ENCODE measurements around the gene DNAJB1.

Gene DNAJB1

DNA sequence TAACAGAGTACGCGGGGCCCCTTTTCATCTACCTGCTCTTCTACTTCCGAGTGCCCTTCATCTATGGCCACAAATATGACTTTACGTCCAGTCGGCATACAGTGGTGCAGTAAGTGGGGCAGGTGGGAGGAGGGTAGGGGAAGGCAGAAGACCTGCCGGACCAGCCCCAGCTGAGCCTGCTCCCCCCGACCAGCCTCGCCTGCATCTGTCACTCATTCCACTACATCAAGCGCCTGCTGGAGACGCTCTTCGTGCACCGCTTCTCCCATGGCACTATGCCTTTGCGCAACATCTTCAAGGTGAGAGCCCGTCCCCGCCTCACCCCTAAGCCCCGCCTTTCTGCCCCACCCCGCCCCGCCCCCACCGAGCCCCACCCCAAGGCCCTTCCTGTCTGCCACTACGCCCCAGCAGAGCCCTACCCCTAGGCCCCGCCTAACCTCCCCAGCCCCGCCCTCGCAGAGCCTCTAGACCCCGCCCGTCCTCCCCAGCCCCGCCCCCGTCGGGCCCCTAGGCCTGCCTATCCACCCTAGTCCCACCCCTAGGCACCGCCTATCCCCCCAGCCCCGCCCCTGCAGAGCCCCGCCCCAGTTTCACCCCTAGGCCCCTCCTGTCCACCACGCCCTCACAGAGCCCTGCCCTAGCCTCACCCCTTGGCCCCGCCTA lies 45.9 kb upstream of the DNAJB1 start:
- Histone ChIP-seq H3K36me3 (ENCODE audit: control insufficient read depth in 4 of 4, insufficient read depth in 4 of 4, low read length in 3 of 4) (peaks cover 0 to 49% (median 22%) of the 10 kb centered on the region in 4 experiments), H3K4me1 (ENCODE audit: control extremely low read depth in 1 of 4, control insufficient read depth in 4 of 4, insufficient read depth in 4 of 4, low read length in 3 of 4) (peaks cover 0 to 36% (median 20%) of the 10 kb centered on the region in 4 experiments), H3K27ac (ENCODE audit: insufficient read depth in 1 of 2, low read depth in 1 of 2, low read length in 2 of 2, poor library complexity in 1 of 2, severe bottlenecking in 2 of 2) (no peak overlapping the region), H3K27me3 (replicated peaks in 2 of 5; ENCODE audit: control insufficient read depth in 4 of 5, insufficient read depth in 5 of 5, low read length in 4 of 5) (no peaks in the 10 kb centered on the region), H3K9me3 (ENCODE audit: control extremely low read depth in 1 of 5, control insufficient read depth in 4 of 5, insufficient read depth in 2 of 5, low read depth in 1 of 5, low read length in 4 of 5) (no peaks in the 10 kb centered on the region), H3K4me3 (ENCODE audit: control insufficient read depth in 1 of 7, extremely low read depth in 1 of 7, insufficient read depth in 4 of 7, low read depth in 2 of 7, low read length in 6 of 7) (no peak overlapping the region)
- WGBS (ENCODE audit: insufficient coverage): 100% methylated on average over 6 of the region's 33 CpGs
- CTCF ChIA-PET: interaction anchor here (0.6 kb wide), 1 partner anchor 122 kb away, joined by 3 read pairs; no protein-coding TSS in a partner anchor
- peak in 2 of 3 donors; percentile 41 to 56 for DNase-seq
- POLR2A ChIA-PET: no interaction called here

DNA sequence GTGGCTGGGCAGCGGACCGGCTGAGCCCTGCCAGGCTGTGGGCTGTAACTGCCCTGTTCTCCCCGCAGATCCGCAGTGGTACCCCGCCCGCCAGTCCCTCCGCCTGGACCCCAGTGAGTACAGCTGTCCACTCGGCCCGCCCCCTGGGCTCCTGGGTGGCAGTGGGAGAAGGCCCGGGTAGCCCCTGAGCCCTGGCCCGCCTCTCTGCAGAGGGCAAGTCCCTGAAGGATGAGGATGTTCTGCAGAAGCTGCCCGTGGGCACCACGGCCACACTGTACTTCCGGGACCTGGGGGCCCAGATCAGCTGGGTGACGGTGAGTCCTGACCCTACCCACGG lies 45.4 kb upstream of the DNAJB1 start:
- Histone ChIP-seq H3K36me3 (ENCODE audit: control insufficient read depth in 4 of 4, insufficient read depth in 4 of 4, low read length in 3 of 4) (peaks cover 0 to 49% (median 22%) of the 10 kb centered on the region in 4 experiments), H3K4me3 (ENCODE audit: control insufficient read depth in 1 of 7, extremely low read depth in 1 of 7, insufficient read depth in 4 of 7, low read depth in 2 of 7, low read length in 6 of 7) (no peak overlapping the region), H3K27ac (ENCODE audit: insufficient read depth in 1 of 2, low read depth in 1 of 2, low read length in 2 of 2, poor library complexity in 1 of 2, severe bottlenecking in 2 of 2) (no peak overlapping the region), H3K9me3 (ENCODE audit: control extremely low read depth in 1 of 5, control insufficient read depth in 4 of 5, insufficient read depth in 2 of 5, low read depth in 1 of 5, low read length in 4 of 5) (no peaks in the 10 kb centered on the region), H3K27me3 (replicated peaks in 2 of 5; ENCODE audit: control insufficient read depth in 4 of 5, insufficient read depth in 5 of 5, low read length in 4 of 5) (no peaks in the 10 kb centered on the region), H3K4me1 (ENCODE audit: control extremely low read depth in 1 of 4, control insufficient read depth in 4 of 4, insufficient read depth in 4 of 4, low read length in 3 of 4) (peaks cover 0 to 38% (median 22%) of the 10 kb centered on the region in 4 experiments)
- over 99% methylated on average over 15 of the region's 16 CpGs for WGBS (ENCODE audit: insufficient coverage)
- ChIA-PET POLR2A (no interaction called here), CTCF (interaction anchor here (0.6 to 1.5 kb wide), 2 partner anchors 14 to 123 kb away, joined by 3 read pairs; no protein-coding TSS in a partner anchor)
- DNase-seq: no peak

DNA sequence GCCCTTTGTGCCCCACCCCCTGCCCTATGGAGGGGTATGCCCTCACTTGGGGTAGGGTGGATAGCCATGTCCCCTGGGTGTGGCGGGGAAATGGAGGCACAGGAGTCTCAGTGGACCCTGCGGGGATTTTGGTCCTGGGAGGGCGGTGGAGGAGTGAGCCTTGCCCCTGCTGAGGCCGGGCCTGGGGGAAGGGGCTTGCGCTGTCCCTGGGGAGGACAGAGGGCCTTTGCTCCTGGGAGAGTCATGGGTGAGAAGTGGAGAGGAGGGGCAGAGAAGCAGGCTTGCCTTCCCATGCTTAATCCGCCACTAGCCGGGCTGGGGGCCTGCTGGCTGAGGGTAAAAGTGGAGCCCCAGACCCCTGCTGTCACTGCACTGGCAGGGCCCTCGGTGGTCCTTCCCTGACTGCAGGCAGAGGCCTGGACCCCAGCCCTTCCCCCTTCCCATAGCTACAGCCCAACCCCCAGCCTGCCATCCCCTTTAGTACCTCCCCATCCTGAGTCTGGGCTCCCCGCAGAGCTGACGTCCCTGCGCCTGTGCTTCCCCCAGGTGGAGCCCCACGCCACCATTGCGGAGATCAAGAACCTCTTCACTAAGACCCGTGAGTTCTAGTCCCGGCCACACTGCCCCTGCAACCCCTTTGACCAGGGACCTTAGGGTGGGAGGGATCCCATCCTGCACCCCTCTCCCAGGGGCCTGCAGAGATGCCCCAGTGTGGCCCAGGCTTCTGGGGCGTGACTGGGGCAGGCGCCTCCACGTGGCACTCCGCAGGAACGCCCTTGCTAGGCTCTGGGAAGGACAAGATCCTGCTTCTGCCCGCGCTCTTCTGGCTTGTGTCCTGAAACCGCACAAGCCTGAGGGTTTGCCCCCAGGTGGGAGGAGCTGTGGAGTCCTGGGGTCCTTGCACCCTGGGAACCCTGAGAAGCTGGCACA lies 44.7 kb upstream of the DNAJB1 start:
- H3K4me3 ChIP-seq (ENCODE audit: control insufficient read depth in 1 of 7, extremely low read depth in 1 of 7, insufficient read depth in 4 of 7, low read depth in 2 of 7, low read length in 6 of 7): no peak overlapping the region
- ChIA-PET POLR2A (no interaction called here), CTCF (interaction anchor here (0.6 to 1.5 kb wide), 3 partner anchors 10 to 124 kb away, joined by 3 to 4 read pairs (median 3); no protein-coding TSS in a partner anchor)
- no peak for DNase-seq
- peaks cover 0 to 38% (median 23%) of the 10 kb centered on the region in 4 experiments for H3K4me1 ChIP-seq (ENCODE audit: control extremely low read depth in 1 of 4, control insufficient read depth in 4 of 4, insufficient read depth in 4 of 4, low read length in 3 of 4)
- WGBS (ENCODE audit: insufficient coverage): 91% methylated on average over 16 of the region's 23 CpGs
- H3K36me3 ChIP-seq (ENCODE audit: control insufficient read depth in 4 of 4, insufficient read depth in 4 of 4, low read length in 3 of 4): peaks cover 0 to 49% (median 21%) of the 10 kb centered on the region in 4 experiments
- no peaks in the 10 kb centered on the region for H3K9me3 ChIP-seq (ENCODE audit: control extremely low read depth in 1 of 5, control insufficient read depth in 4 of 5, insufficient read depth in 2 of 5, low read depth in 1 of 5, low read length in 4 of 5)
- H3K27ac ChIP-seq (ENCODE audit: insufficient read depth in 1 of 2, low read depth in 1 of 2, low read length in 2 of 2, poor library complexity in 1 of 2, severe bottlenecking in 2 of 2): peak overlapping the region in 1 of 2 experiments; percentile 14
- no peaks in the 10 kb centered on the region for H3K27me3 ChIP-seq (replicated peaks in 2 of 5; ENCODE audit: control insufficient read depth in 4 of 5, insufficient read depth in 5 of 5, low read length in 4 of 5)

DNA sequence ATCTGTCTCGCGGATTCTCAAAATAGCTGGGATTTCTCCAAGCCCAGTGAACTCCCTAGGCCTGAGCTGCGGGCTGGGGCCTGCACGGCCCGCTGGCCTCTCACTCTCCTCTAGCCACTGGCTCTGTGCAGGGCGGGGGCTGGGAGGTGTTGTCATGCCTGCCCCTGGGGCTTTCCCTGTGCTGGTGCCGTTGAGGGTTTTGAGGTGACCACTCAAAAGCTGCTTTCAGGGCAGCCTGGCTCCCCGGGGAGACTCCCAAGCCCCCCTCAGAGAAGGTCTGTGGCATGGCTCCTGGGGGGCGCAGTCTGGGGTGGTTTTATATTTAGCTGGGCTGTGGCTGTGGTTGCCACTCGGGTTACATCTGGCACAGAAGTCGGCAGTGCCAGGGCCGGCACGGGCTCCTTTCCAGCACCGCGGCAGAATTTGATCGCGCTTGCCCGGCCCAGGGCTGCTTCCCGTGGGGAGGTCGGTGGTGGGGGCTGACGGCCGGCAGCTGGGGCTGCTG lies 43.7 kb upstream of the DNAJB1 start:
- Histone ChIP-seq H3K27me3 (replicated peaks in 2 of 5; ENCODE audit: control insufficient read depth in 4 of 5, insufficient read depth in 5 of 5, low read length in 4 of 5) (no peaks in the 10 kb centered on the region), H3K36me3 (ENCODE audit: control insufficient read depth in 4 of 4, insufficient read depth in 4 of 4, low read length in 3 of 4) (peaks cover 0 to 39% (median 17%) of the 10 kb centered on the region in 4 experiments), H3K4me1 (ENCODE audit: control extremely low read depth in 1 of 4, control insufficient read depth in 4 of 4, insufficient read depth in 4 of 4, low read length in 3 of 4) (peaks cover 0 to 38% (median 23%) of the 10 kb centered on the region in 4 experiments), H3K4me3 (ENCODE audit: control insufficient read depth in 1 of 7, extremely low read depth in 1 of 7, insufficient read depth in 4 of 7, low read depth in 2 of 7, low read length in 6 of 7) (no peak overlapping the region), H3K9me3 (ENCODE audit: control extremely low read depth in 1 of 5, control insufficient read depth in 4 of 5, insufficient read depth in 2 of 5, low read depth in 1 of 5, low read length in 4 of 5) (no peaks in the 10 kb centered on the region), H3K27ac (ENCODE audit: insufficient read depth in 1 of 2, low read depth in 1 of 2, low read length in 2 of 2, poor library complexity in 1 of 2, severe bottlenecking in 2 of 2) (peak overlapping the region in 1 of 2 experiments; percentile 14)
- 76% methylated on average over 20 of the region's 22 CpGs for WGBS (ENCODE audit: insufficient coverage)
- POLR2A ChIA-PET: no interaction called here
- CTCF ChIA-PET: interaction anchor here (1.0 to 1.5 kb wide), 6 partner anchors 10 to 125 kb away, joined by 3 to 4 read pairs (median 3); no protein-coding TSS in a partner anchor
- peak in 1 of 3 donors; percentile 36 for DNase-seq

DNA sequence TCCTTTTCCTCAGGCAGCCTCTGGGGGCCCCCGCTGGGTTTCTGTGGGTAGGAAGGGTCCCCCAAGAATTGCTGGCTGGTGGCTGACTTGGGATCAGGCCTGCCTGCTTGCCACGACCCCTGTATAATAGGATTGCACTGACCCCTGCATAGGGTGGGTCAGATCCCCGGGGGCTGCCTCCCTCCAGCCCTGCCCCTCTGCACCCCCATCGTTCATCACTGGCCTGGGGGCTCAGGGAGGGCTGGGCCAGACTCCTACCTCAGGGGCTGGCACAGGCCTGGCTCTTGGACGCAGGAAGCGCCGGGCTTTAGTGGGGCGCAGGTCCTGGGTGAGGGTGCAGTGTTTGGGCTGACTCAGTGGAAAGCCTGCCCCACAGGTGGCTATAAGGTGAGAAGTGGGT lies 43.1 kb upstream of the DNAJB1 start:
- H3K4me1 ChIP-seq (ENCODE audit: control extremely low read depth in 1 of 4, control insufficient read depth in 4 of 4, insufficient read depth in 4 of 4, low read length in 3 of 4): peaks cover 0 to 43% (median 29%) of the 10 kb centered on the region in 4 experiments
- H3K9me3 ChIP-seq (ENCODE audit: control extremely low read depth in 1 of 5, control insufficient read depth in 4 of 5, insufficient read depth in 2 of 5, low read depth in 1 of 5, low read length in 4 of 5): no peaks in the 10 kb centered on the region
- no peak for DNase-seq
- H3K27ac ChIP-seq (ENCODE audit: insufficient read depth in 1 of 2, low read depth in 1 of 2, low read length in 2 of 2, poor library complexity in 1 of 2, severe bottlenecking in 2 of 2): peak overlapping the region in 1 of 2 experiments; percentile 69
- H3K4me3 ChIP-seq (ENCODE audit: control insufficient read depth in 1 of 7, extremely low read depth in 1 of 7, insufficient read depth in 4 of 7, low read depth in 2 of 7, low read length in 6 of 7): no peak overlapping the region
- H3K27me3 ChIP-seq (replicated peaks in 2 of 5; ENCODE audit: control insufficient read depth in 4 of 5, insufficient read depth in 5 of 5, low read length in 4 of 5): no peaks in the 10 kb centered on the region
- WGBS (ENCODE audit: insufficient coverage): 100% methylated on average over 5 of the region's 8 CpGs
- POLR2A ChIA-PET: no interaction called here
- CTCF ChIA-PET: interaction anchor here (1.0 to 1.3 kb wide), 5 partner anchors 10 to 125 kb away, joined by 3 to 4 read pairs (median 3); no protein-coding TSS in a partner anchor
- peaks cover 0 to 36% (median 16%) of the 10 kb centered on the region in 4 experiments for H3K36me3 ChIP-seq (ENCODE audit: control insufficient read depth in 4 of 4, insufficient read depth in 4 of 4, low read length in 3 of 4)

DNA sequence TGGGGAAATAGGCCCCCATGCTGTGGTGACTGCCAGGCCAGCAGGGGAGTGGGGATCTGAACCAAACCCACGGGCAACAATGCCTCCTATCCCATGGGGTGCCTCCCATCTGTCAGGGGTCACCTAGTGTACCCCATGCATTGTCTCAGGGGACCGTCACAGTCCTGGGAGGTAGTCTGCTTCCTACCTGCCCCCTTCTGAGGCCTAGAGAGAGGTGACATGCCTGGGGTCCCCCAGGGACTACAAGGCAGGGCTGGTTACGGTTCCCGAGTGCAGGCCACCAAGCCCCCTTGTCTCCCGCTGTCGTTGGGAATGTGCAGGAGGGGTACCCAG lies 42.5 kb upstream of the DNAJB1 start:
- peaks cover 0 to 31% (median 12%) of the 10 kb centered on the region in 4 experiments for H3K36me3 ChIP-seq (ENCODE audit: control insufficient read depth in 4 of 4, insufficient read depth in 4 of 4, low read length in 3 of 4)
- no peak overlapping the region for H3K4me3 ChIP-seq (ENCODE audit: control insufficient read depth in 1 of 7, extremely low read depth in 1 of 7, insufficient read depth in 4 of 7, low read depth in 2 of 7, low read length in 6 of 7)
- H3K27ac ChIP-seq (ENCODE audit: insufficient read depth in 1 of 2, low read depth in 1 of 2, low read length in 2 of 2, poor library complexity in 1 of 2, severe bottlenecking in 2 of 2): peak overlapping the region; percentile 48 to 69
- no peaks in the 10 kb centered on the region for H3K27me3 ChIP-seq (replicated peaks in 2 of 5; ENCODE audit: control insufficient read depth in 4 of 5, insufficient read depth in 5 of 5, low read length in 4 of 5)
- no peak for DNase-seq
- POLR2A ChIA-PET: no interaction called here
- no peaks in the 10 kb centered on the region for H3K9me3 ChIP-seq (ENCODE audit: control extremely low read depth in 1 of 5, control insufficient read depth in 4 of 5, insufficient read depth in 2 of 5, low read depth in 1 of 5, low read length in 4 of 5)
- H3K4me1 ChIP-seq (ENCODE audit: control extremely low read depth in 1 of 4, control insufficient read depth in 4 of 4, insufficient read depth in 4 of 4, low read length in 3 of 4): peaks cover 0 to 43% (median 29%) of the 10 kb centered on the region in 4 experiments
- CTCF ChIA-PET: interaction anchor here (1.0 to 2.0 kb wide), 5 partner anchors 10 to 126 kb away, joined by 3 to 16 read pairs (median 3); no protein-coding TSS in a partner anchor
- WGBS (ENCODE audit: insufficient coverage): 66% methylated on average over 6 of the region's 6 CpGs

All from common myeloid progenitor, CD34-positive (primary cell).